ENCODE results near the gene ERO1B.

GRCh38 chr1:236253918-236254637 is 27.7 kb downstream of the ERO1B start:
- TF ChIP-seq POLR2A (IDR thresholded peaks at IDR 0.05) (no peak), CTCF (IDR thresholded peaks at IDR 0.05) (no peak), POLR2AphosphoS5 (IDR thresholded peaks at IDR 0.05) (no peak)
